K562 (cell line): Measurements from ENCODE around the gene FHIT. TPM values are rescaled to one million over a fixed set of nuclear protein-coding genes. Genes with fewer than 3 reads are reported as not detected.

Experiments
- ATAC-seq: fragments of 200-7000 bp; cut with Tn5 transposase; 3 replicates; pipeline ENCODE4 v1.9.1; 2020; ENCODE audit warnings: moderate library complexity
- BruUV-seq: library from RNA; stranded (reverse); fragments of 400-500 nt; replicated peaks from 2 replicates; lab custom pipeline; 2021; lab: Mats Ljungman, UMichigan
- CTCF ChIA-PET: fragments of 300-600 bp; formaldehyde crosslinking; extraction: SDS; loops from one replicate; lab custom pipeline; 2021; ENCODE audit warnings: low intra/inter-chr PET ratio; lab: Yijun Ruan, JAX
- POLR2A ChIA-PET: fragments of 300-600, 350-650 bp; sonication (Branson Sonifier 250); formaldehyde crosslinking; extraction: SDS; loops from one replicate; lab custom pipeline; 2021; ENCODE audit warnings: antibody characterized with exemption, inconsistent platforms; lab: Yijun Ruan, JAX
- DNase-seq, 4 experiments: peaks; one replicate each; pipeline versions ENCODE4 v3.0.0 to v3.0.0-alpha.2; 2011 to 2018; ENCODE audit warnings: low spot score in 3 of 4, mixed read lengths in 3 of 4; ENCODE audit errors: extremely low read depth in 1 of 4
- FAIRE-seq: peaks from 2 replicates; lab custom pipeline; 2011; peaks lifted over from hg19 to GRCh38; lab: Jason Lieb, UNC
- H2AFZ ChIP-seq: 2 replicates; pipeline ENCODE4 v1.6.0; 2011; ENCODE audit warnings: low read depth, low read length, control low read depth, inconsistent platforms
- H3K27ac ChIP-seq: fragments of 200-600 bp; 3 replicates; pipeline ENCODE4 v1.8.0; 2011; ENCODE audit warnings: low read depth, mild to moderate bottlenecking, control low read depth, inconsistent platforms, low read length, moderate library complexity, mixed read lengths; ENCODE audit errors: extremely low read depth
- H3K27me3 ChIP-seq, 2 experiments: fragments of 300-600 bp in 1 of 2; 2 replicates in 1 of 2; 3 replicates in 1 of 2; pipeline versions ENCODE4 v1.6.0 to v1.8.0; 2011; ENCODE audit warnings: inconsistent platforms in 2 of 2, low read length in 2 of 2, mild to moderate bottlenecking in 1 of 2, mixed read lengths in 1 of 2, moderate library complexity in 1 of 2; ENCODE audit not compliant: control insufficient read depth in 2 of 2, insufficient read depth in 2 of 2
- H3K36me3 ChIP-seq: fragments of 300-600 bp; 3 replicates; pipeline ENCODE4 v1.8.0; 2011; ENCODE audit warnings: mild to moderate bottlenecking, low read length, inconsistent platforms; ENCODE audit not compliant: control insufficient read depth, insufficient read depth
- H3K4me1 ChIP-seq, 2 experiments: fragments of 200-600 bp in 1 of 2; replicated peaks in 1 of 2; 2 replicates in 1 of 2; 3 replicates in 1 of 2; pipeline versions ENCODE4 v1.5.1 to v1.8.0; 2011; ENCODE audit warnings: inconsistent platforms in 2 of 2, low read length in 2 of 2, mild to moderate bottlenecking in 1 of 2, mixed read lengths in 1 of 2, moderate library complexity in 1 of 2; ENCODE audit not compliant: control insufficient read depth in 2 of 2, insufficient read depth in 2 of 2
- H3K4me2 ChIP-seq: 2 replicates; pipeline ENCODE4 v1.6.1; 2011; ENCODE audit warnings: low read length, control low read depth, inconsistent platforms, mixed read lengths; ENCODE audit not compliant: insufficient read depth
- H3K4me3 ChIP-seq: fragments of 200-600 bp; sonication (generic), shearing (Covaris generic); 2 replicates; pipeline ENCODE4 v1.5.1; 2016; ENCODE audit warnings: control low read depth, inconsistent platforms
- H3K79me2 ChIP-seq: fragments of 200-600 bp; 3 replicates; pipeline ENCODE4 v1.8.0; 2011; ENCODE audit warnings: low read length, inconsistent platforms; ENCODE audit not compliant: control insufficient read depth, insufficient read depth
- H3K9ac ChIP-seq, 2 experiments: 2 replicates each; pipeline versions ENCODE4 v1.6.0 to v1.6.1; 2011; ENCODE audit warnings: low read depth in 2 of 2, low read length in 2 of 2, control low read depth in 1 of 2, inconsistent platforms in 1 of 2, mild to moderate bottlenecking in 1 of 2, mixed read lengths in 1 of 2; ENCODE audit not compliant: insufficient read depth in 1 of 2
- H3K9me1 ChIP-seq: one replicate; pipeline ENCODE4 v1.6.0; 2011; ENCODE audit warnings: inconsistent platforms, mild to moderate bottlenecking, low read length, moderate library complexity; ENCODE audit not compliant: control insufficient read depth, insufficient read depth
- H3K9me3 ChIP-seq: replicated peaks from 2 replicates; pipeline ENCODE4 v1.5.1; 2011; ENCODE audit warnings: low read depth, low read length, inconsistent platforms; ENCODE audit not compliant: control insufficient read depth, insufficient read depth
- H4K20me1 ChIP-seq: replicated peaks from 2 replicates; pipeline ENCODE4 v1.6.1; 2011; ENCODE audit warnings: low read length, inconsistent platforms, mixed read lengths; ENCODE audit not compliant: control insufficient read depth, insufficient read depth
- CREM ChIP-seq: IDR thresholded peaks from 2 replicates; pipeline ENCODE4 v1.6.1; 2014; ENCODE audit warnings: antibody characterized with exemption, low read depth
- CTBP1 ChIP-seq: fragments of 450-650 bp; IDR thresholded peaks from 2 replicates; pipeline ENCODE4 v1.6.1; 2016; ENCODE audit warnings: borderline replicate concordance
- ETS2 ChIP-seq: IDR thresholded peaks from 2 replicates; pipeline ENCODE4 v1.6.1; 2016; ENCODE audit warnings: borderline replicate concordance, missing genetic modification characterization, mild to moderate bottlenecking, moderate library complexity, missing compliant biosample characterization; ENCODE audit not compliant: poor library complexity, severe bottlenecking
- NFRKB ChIP-seq: fragments of 450-650 bp; IDR thresholded peaks from 2 replicates; pipeline ENCODE4 v1.6.1; 2016; ENCODE audit warnings: low read depth
- OTX1 ChIP-seq: fragments of 450-650 bp; formaldehyde crosslinking; IDR thresholded peaks from 2 replicates; pipeline ENCODE4 v1.4.0; 2022; ENCODE audit warnings: mild to moderate bottlenecking
- PCBP2 ChIP-seq: fragments of 200-400 bp; formaldehyde crosslinking; IDR thresholded peaks from 2 replicates; pipeline ENCODE4 v1.6.1; 2018; ENCODE audit warnings: low read length, low read depth, mild to moderate bottlenecking, moderate library complexity; ENCODE audit not compliant: poor library complexity, severe bottlenecking
- PRMT5 ChIP-seq: sonication (generic); formaldehyde crosslinking; IDR thresholded peaks from 2 replicates; pipeline ENCODE4 v1.5.0; 2020; ENCODE audit warnings: missing genetic modification reagents
- RBBP5 ChIP-seq: fragments of 200-600 bp; sonication (generic); IDR thresholded peaks from 2 replicates; pipeline ENCODE4 v1.6.1; 2012; ENCODE audit warnings: borderline replicate concordance, mild to moderate bottlenecking, low read length, control low read depth, inconsistent platforms; ENCODE audit not compliant: insufficient read depth, poor library complexity, severe bottlenecking
- U2AF1 ChIP-seq: fragments of 200-400 bp; formaldehyde crosslinking; optimal IDR thresholded peaks from 2 replicates; pipeline ENCODE3; 2017; ENCODE audit warnings: mild to moderate bottlenecking, low read depth, low read length, moderate library complexity
- whole genome bisulfite sequencing: fragments of 100-300 bp; shearing (Covaris generic); methylation state at CpG from one replicate; pipeline ENCODE4 v1.1.6; 2016; ENCODE audit warnings: low coverage, mixed read lengths; ENCODE audit not compliant: insufficient coverage; ENCODE audit errors: missing lambda C conversion rate; 5-methylcytosine and 5-hydroxymethylcytosine counted together
- in situ Hi-C: fragments of 300-500 bp; cut with MboI; formaldehyde crosslinking; loops from 4 replicates; pipeline ENCODE4 v1.15.0; 2018; ENCODE audit warnings: inconsistent platforms, mixed read lengths
- intact Hi-C: fragments of 100-400 bp; cut with micrococcal nuclease; formaldehyde crosslinking; loops from 2 replicates; pipeline ENCODE4 v1.14.2; 2022
- polyA plus RNA-seq, 8 experiments: library from polyadenylated mRNA; depleted of rRNA in 4 of 8; stranded (reverse) in 5 of 8; unstranded in 3 of 8; fragments of >200 nt; fragmentation: Nextera tagmentation in 2 of 8; fragmentation: Illumina TruSeq in 1 of 8; extraction: Ambion mirVana in 2 of 8; extraction: Trizol in 1 of 8; gene quantifications; 2 replicates each; pipeline versions ENCODE4 v1.2.1 to v1.2.3, GENCODE V29; 2011 to 2014; ENCODE audit warnings: inconsistent platforms in 1 of 8, missing spikeins in 1 of 8
- total RNA-seq, 7 experiments: library from RNA; depleted of rRNA in 6 of 7; stranded (reverse); fragments of >200 nt in 6 of 7; fragmentation: Illumina TruSeq in 2 of 7; extraction: Trizol in 2 of 7; gene quantifications; 2 replicates each; pipeline versions ENCODE4 v1.2.1 to v1.2.3, GENCODE V29; 2011 to 2021; ENCODE audit warnings: low replicate concordance in 1 of 7
- TF ChIP-seq, protein P1 (sequence below): sonication (generic); formaldehyde crosslinking; IDR thresholded peaks from 2 replicates; pipeline ENCODE4 v1.8.1; 2023; ENCODE audit warnings: missing genetic modification reagents, mild to moderate bottlenecking, borderline replicate concordance

Gene FHIT
- total and polyA plus RNA-seq, 9 of the 15 experiments (the other 6 are each of a cell fraction or from before 2014, with no cell fraction given) = 1.7 to 9.1 (median 4.3) TPM

DNA sequence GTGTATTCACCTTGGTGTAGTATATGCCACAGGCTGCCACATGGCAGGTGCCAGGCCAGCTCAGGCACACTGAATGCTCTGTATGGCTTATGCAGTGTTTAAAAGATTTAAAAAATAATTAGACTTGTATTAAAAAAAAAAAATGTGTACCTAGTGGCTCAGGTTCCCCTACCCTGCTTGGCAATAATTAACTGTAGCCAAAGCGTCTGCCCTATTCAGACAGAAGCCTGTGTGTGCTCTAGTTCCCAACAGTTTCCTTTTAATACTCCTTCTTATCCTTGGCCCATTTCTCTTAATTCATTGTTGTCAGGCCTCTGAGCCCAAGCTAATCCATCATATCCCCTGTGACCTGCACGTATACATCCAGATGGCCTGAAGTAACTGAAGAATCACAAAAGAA is 1449.2 kb downstream of the FHIT start:
- H3K4me2 ChIP-seq = no peak overlapping the region
- ChIA-PET POLR2A (interaction anchor here (0.6 kb wide), 1 partner anchor 1096 kb away, joined by 3 read pairs; no protein-coding TSS in a partner anchor), CTCF (no interaction called here)
- H3K79me2 ChIP-seq = no peaks in the 10 kb centered on the region
- in situ Hi-C loops (no loop called here), intact Hi-C loops (no loop called here)
- H3K4me1 ChIP-seq = no peaks in the 10 kb centered on the region
- no peak overlapping the region for H3K4me3 ChIP-seq
- no peaks in the 10 kb centered on the region for H3K9me1 ChIP-seq
- no peak overlapping the region for H3K9ac ChIP-seq
- no peak overlapping the region for H2AFZ ChIP-seq
- H3K36me3 ChIP-seq = no peaks in the 10 kb centered on the region
- no peak overlapping the region for H3K27ac ChIP-seq
- DNase-seq = no peak
- no peaks in the 10 kb centered on the region for H4K20me1 ChIP-seq
- ATAC-seq = no peak
- no peaks in the 10 kb centered on the region for H3K27me3 ChIP-seq
- no peaks in the 10 kb centered on the region for H3K9me3 ChIP-seq
- BruUV-seq = no TSS peak
- no CpG with 5 or more reads among the region's 2 CpGs for WGBS
- TF ChIP-seq PRMT5 (CRISPR knock-in tag) (no peak), U2AF1 (no peak), CREM (no peak), NFRKB (no peak), CTBP1 (no peak), RBBP5 (no peak), OTX1 (CRISPR knock-in tag) (no peak), ETS2 (tag) (no peak), PCBP2 (no peak)
- TF ChIP-seq, protein P1, sequence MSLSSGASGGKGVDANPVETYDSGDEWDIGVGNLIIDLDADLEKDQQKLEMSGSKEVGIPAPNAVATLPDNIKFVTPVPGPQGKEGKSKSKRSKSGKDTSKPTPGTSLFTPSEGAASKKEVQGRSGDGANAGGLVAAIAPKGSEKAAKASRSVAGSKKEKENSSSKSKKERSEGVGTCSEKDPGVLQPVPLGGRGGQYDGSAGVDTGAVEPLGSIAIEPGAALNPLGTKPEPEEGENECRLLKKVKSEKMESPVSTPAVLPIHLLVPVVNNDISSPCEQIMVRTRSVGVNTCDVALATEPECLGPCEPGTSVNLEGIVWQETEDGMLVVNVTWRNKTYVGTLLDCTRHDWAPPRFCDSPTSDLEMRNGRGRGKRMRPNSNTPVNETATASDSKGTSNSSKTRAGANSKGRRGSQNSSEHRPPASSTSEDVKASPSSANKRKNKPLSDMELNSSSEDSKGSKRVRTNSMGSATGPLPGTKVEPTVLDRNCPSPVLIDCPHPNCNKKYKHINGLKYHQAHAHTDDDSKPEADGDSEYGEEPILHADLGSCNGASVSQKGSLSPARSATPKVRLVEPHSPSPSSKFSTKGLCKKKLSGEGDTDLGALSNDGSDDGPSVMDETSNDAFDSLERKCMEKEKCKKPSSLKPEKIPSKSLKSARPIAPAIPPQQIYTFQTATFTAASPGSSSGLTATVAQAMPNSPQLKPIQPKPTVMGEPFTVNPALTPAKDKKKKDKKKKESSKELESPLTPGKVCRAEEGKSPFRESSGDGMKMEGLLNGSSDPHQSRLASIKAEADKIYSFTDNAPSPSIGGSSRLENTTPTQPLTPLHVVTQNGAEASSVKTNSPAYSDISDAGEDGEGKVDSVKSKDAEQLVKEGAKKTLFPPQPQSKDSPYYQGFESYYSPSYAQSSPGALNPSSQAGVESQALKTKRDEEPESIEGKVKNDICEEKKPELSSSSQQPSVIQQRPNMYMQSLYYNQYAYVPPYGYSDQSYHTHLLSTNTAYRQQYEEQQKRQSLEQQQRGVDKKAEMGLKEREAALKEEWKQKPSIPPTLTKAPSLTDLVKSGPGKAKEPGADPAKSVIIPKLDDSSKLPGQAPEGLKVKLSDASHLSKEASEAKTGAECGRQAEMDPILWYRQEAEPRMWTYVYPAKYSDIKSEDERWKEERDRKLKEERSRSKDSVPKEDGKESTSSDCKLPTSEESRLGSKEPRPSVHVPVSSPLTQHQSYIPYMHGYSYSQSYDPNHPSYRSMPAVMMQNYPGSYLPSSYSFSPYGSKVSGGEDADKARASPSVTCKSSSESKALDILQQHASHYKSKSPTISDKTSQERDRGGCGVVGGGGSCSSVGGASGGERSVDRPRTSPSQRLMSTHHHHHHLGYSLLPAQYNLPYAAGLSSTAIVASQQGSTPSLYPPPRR = no peak
- TF ChIP-seq, all 486 proteins: peak for 0
- FAIRE-seq = no peak
